HUES6 (cell line): ENCODE results near the gene PITPNB.

Source experiments
- H3K27ac ChIP-seq: 2 replicates; pipeline ENCODE4 v1.7.0; 2013; ENCODE audit warnings: low read depth, mild to moderate bottlenecking, low read length, inconsistent platforms
- H3K27me3 ChIP-seq: 2 replicates; pipeline ENCODE4 v1.6.1; 2013; ENCODE audit warnings: low read length; ENCODE audit not compliant: control insufficient read depth, insufficient read depth
- H3K36me3 ChIP-seq: 2 replicates; pipeline ENCODE4 v1.6.1; 2013; ENCODE audit warnings: low read length; ENCODE audit not compliant: control insufficient read depth, insufficient read depth
- H3K4me1 ChIP-seq: 2 replicates; pipeline ENCODE4 v1.6.1; 2013; ENCODE audit warnings: low read length; ENCODE audit not compliant: control insufficient read depth, insufficient read depth
- H3K4me3 ChIP-seq: 2 replicates; pipeline ENCODE4 v1.5.1; 2013; ENCODE audit warnings: low read depth, low read length
- H3K9ac ChIP-seq: one replicate; pipeline ENCODE4 v1.6.1; 2013; ENCODE audit warnings: mild to moderate bottlenecking, low read length
- H3K9me3 ChIP-seq: 2 replicates; pipeline ENCODE4 v1.6.1; 2013; ENCODE audit warnings: low read depth, low read length; ENCODE audit not compliant: control insufficient read depth, insufficient read depth

Gene PITPNB

GRCh38 chr22:27947448-27947847 is 28.4 kb upstream of the PITPNB start:
- no peaks in the 10 kb centered on the region for H3K9me3 ChIP-seq
- H3K27ac ChIP-seq, result no peak overlapping the region
- H3K9ac ChIP-seq, result no peak overlapping the region
- no peaks in the 10 kb centered on the region for H3K27me3 ChIP-seq
- H3K4me1 ChIP-seq, result no peaks in the 10 kb centered on the region
- no peaks in the 10 kb centered on the region for H3K36me3 ChIP-seq
- H3K4me3 ChIP-seq, result no peak overlapping the region

- Histone ChIP-seq H3K27me3 (no peaks in the 10 kb centered on the region), H3K9ac (no peak overlapping the region), H3K4me1 (no peaks in the 10 kb centered on the region; the same call in 1 of the 2 replicates), H3K4me3 (no peak overlapping the region), H3K27ac (no peak overlapping the region), H3K9me3 (no peaks in the 10 kb centered on the region), H3K36me3 (peaks cover 2% of the 10 kb centered on the region; the same call in 1 of the 2 replicates)
These were observed 22.1 kb upstream of the PITPNB start for GRCh38 chr22:27941143-27941542.

- Histone ChIP-seq H3K9me3 (no peaks in the 10 kb centered on the region), H3K4me3 (no peak overlapping the region), H3K27ac (no peak overlapping the region), H3K4me1 (no peaks in the 10 kb centered on the region; the same call in 1 of the 2 replicates), H3K27me3 (no peaks in the 10 kb centered on the region), H3K36me3 (peaks cover 10% of the 10 kb centered on the region; the same call in 1 of the 2 replicates), H3K9ac (no peak overlapping the region)
These were observed 18.4 kb upstream of the PITPNB start for GRCh38 chr22:27937453-27937852.

DNA sequence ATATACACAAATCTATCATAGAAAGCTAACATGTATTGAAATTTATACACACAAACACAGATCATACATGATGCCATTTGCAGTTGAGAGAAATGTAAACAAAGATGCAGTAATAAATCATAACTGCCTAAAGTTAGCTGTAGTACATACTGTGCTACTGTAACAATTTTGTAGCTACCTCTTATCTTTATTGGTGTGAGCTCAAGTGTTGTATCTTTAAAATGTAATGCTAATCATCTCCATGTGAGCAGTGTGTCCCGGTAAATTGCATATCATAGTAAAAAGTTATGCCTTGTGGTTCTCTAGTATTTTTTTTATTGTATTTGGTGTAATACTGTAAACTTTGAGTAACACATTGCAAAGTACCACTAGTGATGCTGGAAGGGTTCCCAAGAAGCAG is 16.8 kb upstream of the PITPNB start:
- H3K27ac ChIP-seq, result no peak overlapping the region
- H3K9me3 ChIP-seq, result no peaks in the 10 kb centered on the region
- no peak overlapping the region for H3K4me3 ChIP-seq
- H3K4me1 ChIP-seq, result peaks cover 2% of the 10 kb centered on the region
- no peak overlapping the region for H3K9ac ChIP-seq
- no peaks in the 10 kb centered on the region for H3K27me3 ChIP-seq
- peaks cover 10% of the 10 kb centered on the region; the same call in 1 of the 2 replicates for H3K36me3 ChIP-seq

DNA sequence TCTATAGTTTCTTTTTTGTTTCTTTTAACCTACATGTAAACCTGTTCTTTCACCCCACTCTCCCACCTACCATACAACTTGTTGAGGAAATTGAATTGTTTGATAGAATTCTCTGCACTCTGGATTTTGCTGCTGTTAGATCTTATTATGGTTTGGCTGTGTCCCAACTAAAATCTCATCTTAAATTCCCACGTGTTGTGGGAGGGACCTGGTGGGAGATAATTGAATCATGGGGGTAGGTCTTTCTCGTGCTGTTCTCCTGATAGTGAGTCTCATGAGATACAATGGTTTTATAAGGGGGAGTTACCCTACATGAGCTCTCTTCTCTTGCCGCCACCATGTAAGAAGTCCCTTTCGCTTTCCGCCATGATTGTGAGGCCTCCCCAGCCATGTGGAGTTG is 15.0 kb upstream of the PITPNB start:
- Histone ChIP-seq H3K27me3 (no peaks in the 10 kb centered on the region), H3K36me3 (peaks cover 10% of the 10 kb centered on the region; the same call in 1 of the 2 replicates), H3K9me3 (no peaks in the 10 kb centered on the region), H3K4me3 (no peak overlapping the region), H3K27ac (no peak overlapping the region), H3K4me1 (peaks cover 16% of the 10 kb centered on the region), H3K9ac (no peak overlapping the region)

GRCh38 chr22:27933186-27933983 is 14.3 kb upstream of the PITPNB start:
- H3K36me3 ChIP-seq, result peaks cover 10% of the 10 kb centered on the region; the same call in 1 of the 2 replicates
- H3K27me3 ChIP-seq, result no peaks in the 10 kb centered on the region
- no peak overlapping the region for H3K9ac ChIP-seq
- H3K9me3 ChIP-seq, result no peaks in the 10 kb centered on the region
- H3K4me3 ChIP-seq, result no peak overlapping the region
- no peak overlapping the region for H3K27ac ChIP-seq
- H3K4me1 ChIP-seq, result peaks cover 16% of the 10 kb centered on the region

DNA sequence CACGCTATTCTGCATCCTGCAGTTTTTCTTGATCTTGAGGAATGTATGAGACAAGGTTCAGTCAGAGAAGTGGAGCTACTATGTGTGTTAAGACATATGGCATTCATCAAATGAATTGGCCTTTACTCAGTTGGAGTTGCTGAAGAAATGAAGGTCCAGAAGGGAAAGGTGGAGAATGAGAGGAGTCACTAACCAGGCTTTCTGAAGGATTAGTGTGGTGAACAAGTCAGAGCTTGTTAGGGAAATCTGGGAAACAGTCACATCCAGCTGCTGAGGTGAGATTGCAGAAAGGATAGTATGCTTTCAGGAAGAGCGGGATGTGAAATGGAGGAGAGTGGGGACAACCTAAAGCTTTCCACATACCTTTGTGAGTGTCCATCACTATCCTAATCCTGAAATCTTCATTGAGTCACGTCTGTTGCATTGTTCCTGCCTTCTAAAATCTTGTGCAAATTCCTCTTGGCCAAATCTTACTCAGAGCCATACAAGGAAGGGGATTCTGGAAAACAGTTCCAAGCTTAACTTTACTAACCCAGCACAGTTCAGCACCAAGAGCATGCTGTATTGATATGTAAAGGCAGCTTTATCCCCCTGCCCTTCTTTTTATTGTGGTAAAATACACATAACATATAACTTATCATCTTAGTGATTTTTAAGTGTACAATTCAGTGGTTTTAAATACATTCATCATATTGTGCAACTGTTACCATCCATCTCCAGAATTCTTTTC is 11.4 kb upstream of the PITPNB start:
- no peaks in the 10 kb centered on the region for H3K27me3 ChIP-seq
- no peak overlapping the region for H3K9ac ChIP-seq
- H3K4me3 ChIP-seq, result no peak overlapping the region
- H3K9me3 ChIP-seq, result no peaks in the 10 kb centered on the region; the same call in 1 of the 2 replicates
- no peak overlapping the region; the same call in 1 of the 2 replicates for H3K27ac ChIP-seq
- 0 out of 2 replicates have a peak, but pooled peaks cover 7% of the 10 kb centered on the region for H3K36me3 ChIP-seq
- H3K4me1 ChIP-seq, result peaks cover 16% of the 10 kb centered on the region

DNA sequence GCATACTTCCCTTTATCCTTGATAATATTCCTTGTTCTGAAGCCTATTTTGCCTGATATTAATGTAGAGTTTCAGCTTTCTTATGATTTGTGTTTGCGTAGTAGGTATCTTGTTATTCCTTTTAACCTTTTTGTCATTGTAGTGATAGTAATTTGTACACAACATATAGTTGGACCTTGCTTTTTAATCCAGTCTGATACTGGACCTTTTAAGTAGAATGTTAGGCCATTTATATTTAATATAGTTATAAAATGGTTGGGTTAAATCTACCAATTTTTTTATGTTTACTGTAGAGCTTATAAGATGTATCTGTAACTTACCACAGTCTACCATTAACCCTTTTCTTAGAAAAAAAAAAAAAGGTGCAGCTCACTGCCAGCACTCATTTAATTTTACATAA is 8.6 kb upstream of the PITPNB start:
- H3K27me3 ChIP-seq, result no peaks in the 10 kb centered on the region
- no peak overlapping the region for H3K27ac ChIP-seq
- H3K9me3 ChIP-seq, result no peaks in the 10 kb centered on the region; the same call in 1 of the 2 replicates

DNA sequence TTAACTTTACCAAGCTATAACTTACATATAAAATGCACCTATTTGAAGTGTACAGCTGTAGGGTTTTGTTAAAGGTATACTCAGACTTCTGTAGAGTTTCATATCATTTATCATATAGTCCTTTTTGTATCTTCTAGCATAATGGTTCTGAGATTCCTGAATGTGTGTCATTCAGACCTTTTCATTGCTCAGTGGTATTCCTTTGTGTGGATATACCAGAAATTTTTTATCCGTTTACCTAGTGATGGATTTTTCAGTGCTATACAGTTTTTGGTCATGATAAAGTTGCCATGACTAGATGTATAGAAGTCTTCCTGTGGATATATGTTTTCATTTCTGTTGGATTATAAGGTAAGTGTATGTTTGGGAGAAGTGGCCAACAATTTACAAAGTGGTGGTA is 6.3 kb upstream of the PITPNB start:
- peaks cover 14% of the 10 kb centered on the region for H3K4me1 ChIP-seq
- no peaks in the 10 kb centered on the region for H3K27me3 ChIP-seq
- no peak overlapping the region for H3K4me3 ChIP-seq
- H3K36me3 ChIP-seq, result peaks cover 24% of the 10 kb centered on the region
- no peak overlapping the region for H3K9ac ChIP-seq
- H3K9me3 ChIP-seq, result no peaks in the 10 kb centered on the region; the same call in 1 of the 2 replicates
- H3K27ac ChIP-seq, result no peak overlapping the region

More for the DNA sequence above, 8.6 kb upstream of the PITPNB start:
- peaks cover 16% of the 10 kb centered on the region for H3K4me1 ChIP-seq
- no peak overlapping the region for H3K4me3 ChIP-seq
- H3K9ac ChIP-seq, result no peak overlapping the region
- peaks cover 18% of the 10 kb centered on the region for H3K36me3 ChIP-seq

GRCh38 chr22:27919942-27920755 is 1.1 kb upstream of the PITPNB start:
- H3K4me3 ChIP-seq, result peak overlapping the region; percentile 81
- peak overlapping the region; percentile 66; the same call in 1 of the 2 replicates for H3K27ac ChIP-seq

More at GRCh38 chr22:27919942-27920755, 1.1 kb upstream of the PITPNB start:
- no peaks in the 10 kb centered on the region for H3K9me3 ChIP-seq
- H3K27me3 ChIP-seq, result no peaks in the 10 kb centered on the region
- H3K36me3 ChIP-seq, result peaks cover 22% of the 10 kb centered on the region
- peaks cover 27% of the 10 kb centered on the region for H3K4me1 ChIP-seq
- peak overlapping the region; percentile 84 for H3K9ac ChIP-seq
